H1 (cell line): Measurements from ENCODE around the gene OR8I2. TPM values are rescaled to one million over a fixed set of nuclear protein-coding genes. Genes with fewer than 3 reads are reported as not detected.

Source experiments
- CTCF ChIA-PET: fragments of 300-600 bp; sonication (Branson Sonifier 250); formaldehyde crosslinking; loops from one replicate; lab custom pipeline; 2021; ENCODE audit not compliant: partially characterized antibody; lab: Charles Lee
- POLR2A ChIA-PET: fragments of 300-600 bp; sonication (Branson Sonifier 250); formaldehyde crosslinking; loops from one replicate; lab custom pipeline; 2021; ENCODE audit warnings: inconsistent platforms; ENCODE audit not compliant: partially characterized antibody; lab: Charles Lee
- DNase-seq, 2 experiments: peaks; one replicate each; pipeline versions ENCODE4 v3.0.0 to v3.0.0-alpha.2; 2010 to 2022; ENCODE audit warnings: low spot score in 2 of 2, low read depth in 1 of 2, mixed read lengths in 1 of 2
- FAIRE-seq: peaks from 2 replicates; lab custom pipeline; 2011; peaks lifted over from hg19 to GRCh38; lab: Jason Lieb, UNC
- H2AFZ ChIP-seq: 2 replicates; pipeline ENCODE4 v1.8.1; 2012; ENCODE audit warnings: low read length, inconsistent platforms
- H2AK5ac ChIP-seq: 2 replicates; pipeline ENCODE4 v1.6.1; 2013; ENCODE audit warnings: low read depth, low read length
- H2BK120ac ChIP-seq: replicated peaks from 2 replicates; pipeline ENCODE3; 2013; ENCODE audit warnings: low read depth, low read length, inconsistent platforms
- H2BK12ac ChIP-seq: 2 replicates; pipeline ENCODE4 v1.6.1; 2013; ENCODE audit warnings: low read depth, low read length
- H2BK15ac ChIP-seq: 2 replicates; pipeline ENCODE4 v1.6.1; 2013; ENCODE audit warnings: low read length
- H2BK20ac ChIP-seq: 2 replicates; pipeline ENCODE4 v1.6.1; 2013; ENCODE audit warnings: low read length
- H2BK5ac ChIP-seq: 2 replicates; pipeline ENCODE4 v1.6.1; 2013; ENCODE audit warnings: low read depth, low read length
- H3K14ac ChIP-seq: 2 replicates; pipeline ENCODE4 v1.6.1; 2013; ENCODE audit warnings: inconsistent platforms; ENCODE audit not compliant: insufficient read length
- H3K18ac ChIP-seq: 2 replicates; pipeline ENCODE4 v1.6.1; 2013; ENCODE audit warnings: low read length; ENCODE audit errors: extremely low read depth
- H3K23ac ChIP-seq: 2 replicates; pipeline ENCODE4 v1.6.1; 2013; ENCODE audit warnings: inconsistent platforms; ENCODE audit not compliant: insufficient read length
- H3K23me2 ChIP-seq: 2 replicates; pipeline ENCODE4 v1.6.1; 2013; ENCODE audit warnings: low read depth, low read length
- H3K27ac ChIP-seq: 2 replicates; pipeline ENCODE4 v1.6.1; 2011; ENCODE audit warnings: low read depth, low read length, inconsistent platforms
- H3K27me3 ChIP-seq, 4 experiments: replicated peaks in 1 of 4; 1 replicate in 1 of 4; 2 replicates in 3 of 4; pipeline versions ENCODE4 v1.6.1 to v1.8.1; 2011 to 2013; ENCODE audit warnings: low read length in 3 of 4, mild to moderate bottlenecking in 3 of 4, inconsistent platforms in 2 of 4, mixed read lengths in 2 of 4, moderate library complexity in 1 of 4; ENCODE audit not compliant: control insufficient read depth in 3 of 4, insufficient read depth in 3 of 4; ENCODE audit errors: extremely low read depth in 1 of 4
- H3K36me3 ChIP-seq, 4 experiments: 2 replicates each; pipeline versions ENCODE4 v1.6.1 to v1.8.1; 2011 to 2013; ENCODE audit warnings: mild to moderate bottlenecking in 4 of 4, low read length in 3 of 4, moderate library complexity in 2 of 4, control low read depth in 1 of 4, inconsistent platforms in 1 of 4; ENCODE audit not compliant: insufficient read depth in 4 of 4, control insufficient read depth in 2 of 4
- H3K4ac ChIP-seq: replicated peaks from 2 replicates; pipeline ENCODE3; 2013; ENCODE audit warnings: low read length, low read depth, mixed read lengths, inconsistent platforms; ENCODE audit not compliant: insufficient read length
- H3K4me1 ChIP-seq, 4 experiments: replicated peaks in 1 of 4; 1 replicate in 1 of 4; 2 replicates in 3 of 4; pipeline versions ENCODE4 v1.6.1 to v1.8.1; 2011 to 2013; ENCODE audit warnings: low read length in 3 of 4, inconsistent platforms in 2 of 4, mixed read lengths in 1 of 4; ENCODE audit not compliant: insufficient read depth in 4 of 4, control insufficient read depth in 3 of 4
- H3K4me2 ChIP-seq, 2 experiments: 2 replicates each; pipeline versions ENCODE4 v1.6.1 to v1.8.1; 2011 to 2013; ENCODE audit warnings: low read depth in 2 of 2, low read length in 2 of 2, control low read depth in 1 of 2, inconsistent platforms in 1 of 2, mild to moderate bottlenecking in 1 of 2; ENCODE audit not compliant: insufficient read depth in 1 of 2
- H3K4me3 ChIP-seq, 4 experiments: fragments of 200-600, 300-600 bp in 1 of 4; sonication (generic), shearing (Covaris generic), sonication (Bioruptor Twin) in 1 of 4; 2 replicates each; pipeline versions ENCODE4 v1.5.1 to v1.8.1; 2011 to 2016; ENCODE audit warnings: low read length in 4 of 4, low read depth in 3 of 4, control low read depth in 2 of 4, inconsistent platforms in 2 of 4, mild to moderate bottlenecking in 2 of 4, mixed read lengths in 1 of 4, moderate library complexity in 1 of 4; ENCODE audit not compliant: insufficient read depth in 2 of 4; ENCODE audit errors: extremely low read depth in 1 of 4
- H3K56ac ChIP-seq: replicated peaks from 2 replicates; pipeline ENCODE3; 2013; ENCODE audit warnings: low read depth, mild to moderate bottlenecking, mixed read lengths, low read length, inconsistent platforms; ENCODE audit not compliant: insufficient read length
- H3K79me1 ChIP-seq: 2 replicates; pipeline ENCODE4 v1.6.1; 2013; ENCODE audit warnings: low read depth, low read length, control low read depth
- H3K79me2 ChIP-seq, 2 experiments: 2 replicates each; pipeline versions ENCODE4 v1.6.1 to v1.8.1; 2012 to 2013; ENCODE audit warnings: low read length in 2 of 2, mild to moderate bottlenecking in 2 of 2, inconsistent platforms in 1 of 2; ENCODE audit not compliant: insufficient read depth in 2 of 2, control insufficient read depth in 1 of 2
- H3K9ac ChIP-seq, 4 experiments: replicated peaks in 1 of 4; 1 replicate in 1 of 4; 2 replicates in 3 of 4; pipeline versions ENCODE4 v1.6.1 to v1.8.1; 2011 to 2013; ENCODE audit warnings: low read depth in 3 of 4, low read length in 3 of 4, control low read depth in 2 of 4, mild to moderate bottlenecking in 2 of 4, moderate library complexity in 2 of 4, inconsistent platforms in 1 of 4; ENCODE audit errors: extremely low read depth in 1 of 4
- H3K9me3 ChIP-seq, 2 experiments: 2 replicates each; pipeline versions ENCODE4 v1.6.1 to v1.8.1; 2012 to 2013; ENCODE audit warnings: mild to moderate bottlenecking in 2 of 2, moderate library complexity in 2 of 2, control low read depth in 1 of 2, inconsistent platforms in 1 of 2, low read depth in 1 of 2, low read length in 1 of 2, mixed read lengths in 1 of 2; ENCODE audit not compliant: insufficient read depth in 2 of 2
- H4K20me1 ChIP-seq, 2 experiments: replicated peaks in 1 of 2; 2 replicates each; pipeline versions ENCODE3 to v1.8.1; 2011 to 2013; ENCODE audit warnings: inconsistent platforms in 2 of 2, low read length in 2 of 2, mild to moderate bottlenecking in 1 of 2; ENCODE audit not compliant: insufficient read depth in 2 of 2, control insufficient read depth in 1 of 2
- H4K5ac ChIP-seq: 2 replicates; pipeline ENCODE4 v1.6.1; 2013; ENCODE audit warnings: low read length, low read depth, mixed read lengths, inconsistent platforms; ENCODE audit not compliant: insufficient read length
- H4K8ac ChIP-seq: 2 replicates; pipeline ENCODE4 v1.8.0; 2013; ENCODE audit warnings: mild to moderate bottlenecking, moderate library complexity, low read length, inconsistent platforms; ENCODE audit not compliant: insufficient read depth; ENCODE audit errors: extremely low read depth
- H4K91ac ChIP-seq: replicated peaks from 2 replicates; pipeline ENCODE3; 2013; ENCODE audit warnings: low read length, mixed read lengths, inconsistent platforms; ENCODE audit not compliant: insufficient read length
- ASH2L ChIP-seq: fragments of 200-600, 300-600 bp; sonication (generic); IDR thresholded peaks from one replicate; pipeline ENCODE4 v1.7.1; 2017; ENCODE audit warnings: low read length
- CTCF ChIP-seq, 3 experiments: IDR thresholded peaks; 1 replicate in 2 of 3; 2 replicates in 1 of 3; pipeline versions ENCODE4 v1.5.1 to v1.6.1; 2011; ENCODE audit warnings: low read length in 3 of 3, mild to moderate bottlenecking in 3 of 3, inconsistent platforms in 2 of 3, low read depth in 1 of 3, moderate library complexity in 1 of 3; ENCODE audit not compliant: insufficient read depth in 1 of 3; ENCODE audit errors: control extremely low read depth in 1 of 3
- E2F6 ChIP-seq: IDR thresholded peaks from 2 replicates; pipeline ENCODE4 v1.6.1; 2012; ENCODE audit warnings: inconsistent platforms
- EGR1 ChIP-seq: IDR thresholded peaks from 2 replicates; pipeline ENCODE4 v1.6.1; 2011; ENCODE audit warnings: low read depth, low read length, borderline replicate concordance
- FOSL1 ChIP-seq: IDR thresholded peaks from 2 replicates; pipeline ENCODE4 v1.6.1; 2011; ENCODE audit warnings: mild to moderate bottlenecking, low read depth, low read length, moderate library complexity; ENCODE audit not compliant: insufficient read depth
- PHF8 ChIP-seq: fragments of 200-600 bp; sonication (generic); conservative IDR thresholded peaks from 2 replicates; pipeline ENCODE4 v1.7.1; 2012; ENCODE audit warnings: low read depth, mild to moderate bottlenecking, inconsistent platforms, low read length, moderate library complexity
- POLR2A ChIP-seq, 2 experiments: IDR thresholded peaks; 1 replicate in 1 of 2; 2 replicates in 1 of 2; pipeline ENCODE4 v1.6.1; 2011; ENCODE audit warnings: low read depth in 2 of 2, low read length in 2 of 2, mild to moderate bottlenecking in 2 of 2; ENCODE audit errors: control extremely low read depth in 1 of 2
- WGBS, 2 experiments: shearing (Covaris generic) in 1 of 2; methylation state at CpG; one replicate each; pipeline versions ENCODE4 v1.1.6 to v1.1.7; 2013 to 2015; ENCODE audit warnings: low lambda C conversion rate in 2 of 2, mixed read lengths in 2 of 2, inconsistent platforms in 1 of 2, low coverage in 1 of 2, missing lambda C conversion rate in 1 of 2; ENCODE audit not compliant: insufficient replicate concordance in 2 of 2, insufficient coverage in 1 of 2, insufficient read length in 1 of 2; ENCODE audit errors: extremely low coverage in 1 of 2, missing lambda C conversion rate in 1 of 2; 5-methylcytosine and 5-hydroxymethylcytosine counted together
- polyA plus RNA-seq, 7 experiments: library from polyadenylated mRNA; depleted of rRNA in 3 of 7; stranded (reverse) in 5 of 7; unstranded in 2 of 7; fragments of >200 nt in 5 of 7; fragments of 200-250 nt in 2 of 7; gene quantifications; 1 replicate in 5 of 7; 2 replicates in 1 of 7; 4 replicates in 1 of 7; pipeline versions ENCODE4 v1.2.1 to v1.2.3, GENCODE V29; 2011 to 2013; ENCODE audit warnings: missing spikeins in 2 of 7, mixed read lengths in 2 of 7
- total RNA-seq: library from RNA; stranded (reverse); fragmentation: NEBNext Ultra II Directional; extraction: Animal tissue kit (Norgen Biotek cat#: 25700); gene quantifications from 2 replicates; pipeline ENCODE4 v1.2.1, GENCODE V29; 2021
- TF ChIP-seq, protein P1 (sequence below): IDR thresholded peaks from 2 replicates; pipeline ENCODE4 v1.6.1; 2012; ENCODE audit warnings: inconsistent platforms
- TF ChIP-seq, protein P2 (sequence below): IDR thresholded peaks from 2 replicates; pipeline ENCODE4 v1.6.1; 2011; ENCODE audit warnings: low read length, improper control_type of control experiment

The OR8I2 gene
- total and polyA plus RNA-seq, 2 of the 8 experiments (the other 6 are each of a cell fraction or from before 2014, with no cell fraction given): not detected

- Histone ChIP-seq H3K9ac (no peak within 1 kb of the TSS), H2BK15ac (no peak within 1 kb of the TSS), H3K27ac (no peak within 1 kb of the TSS)
- CTCF ChIA-PET: no interaction called here
- TF ChIP-seq EGR1 (no peak), E2F6 (no peak), PHF8 (no peak), CTCF (IDR thresholded peaks at IDR 0.05; ENCODE audit: control extremely low read depth in 1 of 3, insufficient read depth in 1 of 3, low read depth in 1 of 3, low read length in 3 of 3) (no peak), FOSL1 (no peak), ASH2L (no peak), POLR2A (IDR thresholded peaks at IDR 0.05; ENCODE audit: control extremely low read depth in 1 of 2, low read depth in 2 of 2, low read length in 2 of 2) (no peak)
- TF ChIP-seq, protein P1, sequence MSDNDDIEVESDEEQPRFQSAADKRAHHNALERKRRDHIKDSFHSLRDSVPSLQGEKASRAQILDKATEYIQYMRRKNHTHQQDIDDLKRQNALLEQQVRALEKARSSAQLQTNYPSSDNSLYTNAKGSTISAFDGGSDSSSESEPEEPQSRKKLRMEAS: no peak
- TF ChIP-seq, protein P2, sequence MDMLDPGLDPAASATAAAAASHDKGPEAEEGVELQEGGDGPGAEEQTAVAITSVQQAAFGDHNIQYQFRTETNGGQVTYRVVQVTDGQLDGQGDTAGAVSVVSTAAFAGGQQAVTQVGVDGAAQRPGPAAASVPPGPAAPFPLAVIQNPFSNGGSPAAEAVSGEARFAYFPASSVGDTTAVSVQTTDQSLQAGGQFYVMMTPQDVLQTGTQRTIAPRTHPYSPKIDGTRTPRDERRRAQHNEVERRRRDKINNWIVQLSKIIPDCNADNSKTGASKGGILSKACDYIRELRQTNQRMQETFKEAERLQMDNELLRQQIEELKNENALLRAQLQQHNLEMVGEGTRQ: no peak
- TF ChIP-seq, all 59 proteins: peak for 0
- Histone ChIP-seq H3K79me1 (no peaks in the 10 kb centered on the region), H2AK5ac (no peak within 1 kb of the TSS), H3K27me3 (no peaks in the 10 kb centered on the region), H3K4me1 (no peaks in the 10 kb centered on the region), H3K14ac (no peak within 1 kb of the TSS), H3K4me3 (no peak within 1 kb of the TSS), H3K36me3 (no peaks in the 10 kb centered on the region), H3K9me3 (no peaks in the 10 kb centered on the region), H2BK5ac (no peak within 1 kb of the TSS), H3K4me2 (no peak within 1 kb of the TSS), H2BK120ac (no peak within 1 kb of the TSS), H3K18ac (no peak within 1 kb of the TSS), H2BK20ac (no peak within 1 kb of the TSS), H3K4ac (no peak within 1 kb of the TSS), H2BK12ac (no peak within 1 kb of the TSS), H3K23me2 (no peaks in the 10 kb centered on the region), H4K5ac (no peak within 1 kb of the TSS), H3K56ac (no peak within 1 kb of the TSS), H4K91ac (no peak within 1 kb of the TSS), H3K23ac (no peak within 1 kb of the TSS), H2AFZ (no peak within 1 kb of the TSS), H3K79me2 (no peaks in the 10 kb centered on the region), H4K8ac (no peak within 1 kb of the TSS), H4K20me1 (no peaks in the 10 kb centered on the region)
- POLR2A ChIA-PET: no interaction called here
- 93% methylated on average over 6 of the region's 6 CpGs; no CpG with 5 or more reads in 1 of the 2 experiments for WGBS, 2 experiments
- DNase-seq (no peak), FAIRE-seq (no peak)
Observed at GRCh38 chr11:56122073-56122472, 29.0 kb downstream of the OR8I2 start, which contains the start of gene OR8H3. Gene OR8H3, plus strand, starts transcription at chr11:56122373. Its CDS starts 0 bp downstream, at chr11:56122373.
